Fibroblast of skin of back (primary cell): ENCODE results near the gene TMEM100.
"Not testable (repeated sequence)": the region's sequence is repeated elsewhere in the genome, so short reads cannot be mapped to it uniquely, and the experiment has no call there.

Experiments
- DNase-seq: peaks from one replicate; pipeline ENCODE4 v3.0.0-alpha.2; 2013

The TMEM100 gene

GRCh38 chr17:55683550-55684315 lies 38.9 kb downstream of the TMEM100 start:
- peak; percentile 12 for DNase-seq

- peak; percentile 52 for DNase-seq
These were observed 41.3 kb downstream of the TMEM100 start for GRCh38 chr17:55681342-55681700.

DNA sequence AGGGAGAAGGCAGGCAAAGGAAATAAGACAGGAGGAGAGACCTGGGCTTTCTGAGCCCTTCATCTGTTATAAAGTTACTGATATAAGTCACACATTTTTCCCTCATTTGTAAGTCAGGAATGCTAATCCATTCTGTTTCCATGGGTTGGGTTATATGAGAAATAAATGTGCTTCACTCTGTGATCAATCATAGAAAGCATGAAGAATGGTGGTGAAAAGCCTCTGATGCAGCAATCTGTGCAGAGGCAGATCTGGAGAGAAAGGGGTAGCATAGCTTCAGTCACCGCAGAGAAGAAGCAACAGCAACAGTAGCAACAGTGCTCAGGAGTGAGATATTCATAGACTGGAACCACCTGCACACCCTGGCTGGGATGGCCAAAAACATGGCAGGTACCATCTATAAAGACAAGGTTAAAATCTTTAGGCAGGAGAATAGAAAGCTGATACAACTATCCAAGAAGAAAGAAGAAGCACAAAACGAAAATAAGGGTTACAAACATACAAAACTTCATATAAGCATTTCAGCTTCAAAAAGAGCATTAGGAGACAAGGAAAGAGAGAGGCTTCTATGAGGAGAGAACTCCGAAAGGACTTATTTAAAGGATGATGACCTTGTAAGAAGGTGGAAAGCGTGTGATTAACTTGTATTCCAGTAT lies 41.9 kb downstream of the TMEM100 start:
- DNase-seq, result no peak

DNA sequence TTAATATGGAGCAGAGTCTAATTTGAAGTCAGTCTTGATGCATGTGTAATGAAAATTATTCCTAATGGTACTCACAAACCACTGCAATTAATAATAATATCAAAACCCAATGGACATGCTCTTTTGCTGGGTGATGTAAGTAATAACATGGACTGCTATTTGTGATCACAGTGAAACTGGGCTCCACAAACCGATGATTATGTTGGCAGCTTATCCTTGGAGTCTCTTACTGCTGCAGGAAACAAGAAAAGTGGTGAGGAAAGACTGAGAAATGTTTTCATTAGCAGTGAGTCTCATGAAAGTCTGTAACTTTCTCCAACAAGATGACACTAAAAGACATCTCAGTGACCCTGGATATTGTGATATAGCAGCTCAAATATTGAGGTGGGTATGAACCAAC lies 45.2 kb downstream of the TMEM100 start:
- peak; percentile 9 for DNase-seq

DNA sequence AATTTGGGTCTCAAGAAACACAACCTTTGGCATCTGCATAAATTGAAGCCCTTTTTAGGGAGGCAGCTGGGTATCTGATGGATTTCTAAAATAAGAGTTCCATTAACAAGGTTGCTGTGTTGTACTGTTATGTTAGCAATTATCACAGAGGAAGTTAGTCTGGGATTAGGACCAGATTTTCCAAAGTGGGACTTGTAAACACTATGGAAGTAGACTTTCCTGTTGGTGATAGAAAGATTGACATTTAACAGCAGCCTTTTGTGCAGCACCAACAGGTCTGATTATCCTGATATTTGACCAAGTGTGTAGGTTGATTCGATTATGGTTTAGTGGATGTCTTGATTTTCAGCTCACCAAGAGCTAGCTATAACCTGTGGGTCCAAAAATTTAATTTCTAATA lies 46.4 kb downstream of the TMEM100 start:
- DNase-seq, result no peak

- DNase-seq, result no peak
These were observed 48.7 kb downstream of the TMEM100 start for GRCh38 chr17:55673743-55674506.

DNA sequence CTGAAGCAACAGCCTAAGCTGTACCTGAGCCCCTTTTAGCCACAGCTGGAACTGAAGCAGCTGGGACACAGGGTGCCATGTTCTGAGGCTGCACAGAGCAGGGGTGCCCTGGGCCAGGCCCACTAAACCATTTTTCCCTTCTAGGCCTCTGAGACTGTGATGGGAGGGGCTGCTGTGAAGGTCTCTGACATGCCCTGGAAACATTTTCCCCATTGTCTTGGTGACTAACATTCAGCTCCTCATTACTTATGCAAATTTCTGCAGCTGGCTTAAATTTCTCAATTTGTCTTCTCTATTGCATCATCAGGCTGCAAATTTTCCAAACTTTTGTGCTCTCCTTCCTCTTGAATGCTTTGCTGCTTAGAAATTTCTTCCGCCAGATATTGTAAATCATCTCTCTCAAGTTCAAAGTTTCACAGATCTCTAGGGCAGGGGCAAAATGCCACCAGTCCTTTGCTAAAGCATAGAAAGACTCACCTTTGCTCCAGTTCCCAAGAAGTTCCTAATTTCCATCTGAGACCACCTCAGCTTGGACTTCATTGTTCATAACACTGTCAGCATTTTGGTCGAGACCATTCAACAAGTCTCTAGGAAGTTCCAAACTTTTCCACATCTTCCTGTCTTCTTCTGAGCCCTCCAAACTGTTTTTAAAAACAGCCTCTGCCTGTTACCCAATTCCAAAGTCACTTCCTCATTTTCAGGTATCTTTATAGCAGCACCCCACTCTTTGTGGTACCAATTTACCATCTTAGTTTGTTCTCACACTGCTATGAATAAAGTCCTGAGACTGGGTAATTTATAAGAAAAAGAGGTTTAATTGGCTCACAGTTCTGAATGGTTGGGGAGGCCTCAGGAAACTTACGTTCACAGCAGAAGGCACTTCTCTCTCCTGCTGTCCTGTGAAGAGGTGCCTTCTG lies 49.8 kb downstream of the TMEM100 start:
- no peak for DNase-seq

DNA sequence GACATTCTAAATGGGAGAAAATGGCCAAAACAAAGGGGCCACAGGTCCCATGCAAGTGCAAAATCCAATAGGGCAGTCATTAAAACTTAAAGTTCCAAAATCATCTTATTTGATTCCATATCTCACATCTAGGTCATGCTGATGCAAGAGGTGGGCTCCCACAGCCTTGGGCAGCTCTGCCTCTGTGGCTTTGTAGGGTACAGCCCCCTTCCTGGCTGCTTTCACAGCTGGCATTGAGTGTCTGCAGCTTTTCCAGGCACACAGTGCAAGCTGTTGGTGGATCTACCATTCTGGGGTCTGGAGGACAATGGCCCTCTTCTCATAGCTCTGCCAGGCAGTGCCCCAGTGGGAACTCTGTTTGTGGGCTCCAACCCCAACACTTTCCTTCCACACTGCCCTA lies 50.7 kb downstream of the TMEM100 start:
- not testable (repeated sequence) for DNase-seq
